Stomach smooth muscle (tissue), 2 donors: ENCODE measurements around the gene SPRED2.

Source experiments
- H3K27ac ChIP-seq: one replicate; pipeline ENCODE4 v1.7.0; 2013; ENCODE audit warnings: mild to moderate bottlenecking, low read length, inconsistent platforms
- H3K27me3 ChIP-seq, 2 donors: one replicate each; pipeline ENCODE4 v1.7.0; 2013; ENCODE audit warnings: low read length in 2 of 2; ENCODE audit not compliant: insufficient read depth in 2 of 2, control insufficient read depth in 1 of 2
- H3K36me3 ChIP-seq, 2 donors: one replicate each; pipeline ENCODE4 v1.7.0; 2013; ENCODE audit warnings: low read length in 2 of 2; ENCODE audit not compliant: control insufficient read depth in 2 of 2, insufficient read depth in 2 of 2
- H3K4me1 ChIP-seq: one replicate; pipeline ENCODE4 v1.7.0; 2013; ENCODE audit warnings: low read length; ENCODE audit not compliant: control insufficient read depth, insufficient read depth
- H3K4me3 ChIP-seq, 2 donors: one replicate each; pipeline ENCODE4 v1.7.0; 2013; ENCODE audit warnings: low read length in 2 of 2
- H3K9ac ChIP-seq, 2 donors: one replicate each; pipeline ENCODE4 v1.7.0; 2013; ENCODE audit warnings: low read length in 2 of 2, mild to moderate bottlenecking in 1 of 2
- H3K9me3 ChIP-seq, 2 donors: one replicate each; pipeline ENCODE4 v1.7.0; 2013; ENCODE audit warnings: low read length in 2 of 2; ENCODE audit not compliant: control insufficient read depth in 2 of 2
- donor health status: healthy.
- donor health status: Pancreatic carcinoma.

Gene SPRED2

GRCh38 chr2:65353046-65353445 is 79.4 kb downstream of the SPRED2 start:
- Histone ChIP-seq H3K4me3 (no peak overlapping the region), H3K9ac (no peak overlapping the region), H3K27ac (no peak overlapping the region), H3K27me3 (no peaks in the 10 kb centered on the region), H3K9me3 (no peaks in the 10 kb centered on the region), H3K4me1 (peaks cover 11% of the 10 kb centered on the region), H3K36me3 (no peaks in the 10 kb centered on the region)

- Histone ChIP-seq H3K4me1 (peaks cover 11% of the 10 kb centered on the region), H3K9me3 (no peaks in the 10 kb centered on the region), H3K36me3 (no peaks in the 10 kb centered on the region), H3K27ac (no peak overlapping the region), H3K27me3 (no peaks in the 10 kb centered on the region), H3K9ac (no peak overlapping the region), H3K4me3 (no peak overlapping the region)
Observed at GRCh38 chr2:65351948-65352595, 80.3 kb downstream of the SPRED2 start.

DNA sequence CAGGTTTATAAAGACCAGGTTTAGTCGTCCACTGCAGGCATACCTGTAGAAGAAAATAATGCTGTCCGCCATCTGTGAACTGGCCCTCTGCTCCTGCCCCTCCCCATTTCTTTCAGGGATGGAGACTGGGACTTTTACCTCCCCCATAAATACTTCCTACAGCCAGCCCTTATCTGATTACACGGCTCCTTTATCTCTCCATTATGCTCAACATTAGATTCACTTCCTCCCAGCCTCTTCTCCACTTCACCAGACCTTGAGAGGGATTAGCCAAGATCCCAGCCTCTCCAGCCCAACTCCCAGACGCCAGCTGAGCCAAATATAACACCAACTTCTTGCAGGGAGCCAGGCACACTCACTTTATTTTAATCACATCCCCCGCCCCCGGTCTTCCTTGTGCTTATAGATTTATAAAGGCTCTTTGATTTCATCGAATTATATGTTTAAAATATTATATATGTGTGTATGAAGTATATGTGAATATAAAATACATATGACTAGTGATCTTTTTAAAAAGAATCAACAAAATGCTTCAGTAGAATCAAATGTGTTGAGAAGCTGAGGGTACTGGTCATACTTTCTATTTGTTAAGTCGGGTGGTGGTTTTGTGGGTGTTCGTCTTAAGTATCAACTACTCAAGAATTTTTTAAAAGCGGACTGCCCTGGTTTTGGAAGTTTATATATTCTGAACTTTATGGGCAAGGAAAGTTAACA is 81.0 kb downstream of the SPRED2 start:
- Histone ChIP-seq H3K27ac (no peak overlapping the region), H3K4me1 (peaks cover 11% of the 10 kb centered on the region), H3K9me3 (no peaks in the 10 kb centered on the region), H3K9ac (no peak overlapping the region), H3K36me3 (no peaks in the 10 kb centered on the region), H3K4me3 (no peak overlapping the region), H3K27me3 (no peaks in the 10 kb centered on the region)

- Histone ChIP-seq H3K4me3 (no peak overlapping the region), H3K9me3 (no peaks in the 10 kb centered on the region), H3K27me3 (no peaks in the 10 kb centered on the region), H3K4me1 (peaks cover 11% of the 10 kb centered on the region), H3K9ac (no peak overlapping the region), H3K27ac (no peak overlapping the region), H3K36me3 (no peaks in the 10 kb centered on the region)
Observed at GRCh38 chr2:65350651-65351056, 81.7 kb downstream of the SPRED2 start.

DNA sequence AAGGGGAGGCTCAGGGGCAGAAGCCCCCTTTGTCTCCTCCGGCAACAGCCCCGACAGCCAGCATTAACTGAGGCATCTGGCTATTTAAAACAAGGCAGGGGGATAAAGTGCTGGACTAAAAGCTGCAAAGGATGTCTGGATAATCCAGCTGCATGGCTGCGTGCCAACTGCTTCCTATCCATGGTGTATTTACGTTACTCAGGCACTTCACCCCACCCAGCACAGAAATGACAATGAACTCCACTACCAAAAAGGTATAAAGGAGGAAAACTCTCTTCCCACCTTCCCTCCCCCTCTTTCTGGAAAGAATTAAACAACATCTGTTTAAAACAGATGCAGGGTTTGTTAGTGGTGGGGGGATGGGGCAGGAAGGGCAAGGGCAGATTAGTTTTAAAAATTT is 82.5 kb downstream of the SPRED2 start:
- Histone ChIP-seq H3K9me3 (no peaks in the 10 kb centered on the region), H3K4me1 (peaks cover 11% of the 10 kb centered on the region), H3K4me3 (no peak overlapping the region), H3K27me3 (no peaks in the 10 kb centered on the region), H3K36me3 (no peaks in the 10 kb centered on the region), H3K27ac (no peak overlapping the region), H3K9ac (no peak overlapping the region)

GRCh38 chr2:65347913-65348312 is 84.5 kb downstream of the SPRED2 start:
- Histone ChIP-seq H3K4me1 (peaks cover 11% of the 10 kb centered on the region), H3K27ac (no peak overlapping the region), H3K9ac (no peak overlapping the region), H3K4me3 (no peak overlapping the region), H3K36me3 (no peaks in the 10 kb centered on the region), H3K27me3 (no peaks in the 10 kb centered on the region), H3K9me3 (no peaks in the 10 kb centered on the region)

- no peaks in the 10 kb centered on the region for H3K36me3 ChIP-seq
- no peak overlapping the region for H3K27ac ChIP-seq
- no peaks in the 10 kb centered on the region for H3K9me3 ChIP-seq
- no peak overlapping the region for H3K4me3 ChIP-seq
- no peaks in the 10 kb centered on the region for H3K27me3 ChIP-seq
- peaks cover 11% of the 10 kb centered on the region for H3K4me1 ChIP-seq
- H3K9ac ChIP-seq, result no peak overlapping the region
Observed at GRCh38 chr2:65345631-65346030, 86.8 kb downstream of the SPRED2 start.

DNA sequence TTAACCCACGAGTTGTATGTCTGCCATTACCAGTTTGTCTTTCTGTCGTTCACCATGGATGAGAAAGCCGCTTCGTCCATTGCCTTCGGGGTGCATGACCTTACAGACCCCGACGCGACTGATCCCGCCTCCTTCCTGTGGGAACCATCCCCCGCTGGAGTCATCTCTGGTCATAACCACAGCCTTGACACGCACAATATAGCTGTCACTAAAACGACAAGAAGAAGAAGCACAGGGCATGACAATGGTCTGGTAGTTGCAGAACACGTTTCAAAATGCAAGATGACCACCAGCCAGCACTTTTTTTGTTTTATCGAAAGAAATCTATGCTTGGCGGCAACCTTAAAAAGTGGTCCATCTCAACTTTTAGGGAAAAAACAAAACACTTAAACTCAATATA is 87.7 kb downstream of the SPRED2 start:
- Histone ChIP-seq H3K4me1 (peaks cover 4% of the 10 kb centered on the region), H3K27me3 (no peaks in the 10 kb centered on the region), H3K4me3 (no peak overlapping the region), H3K36me3 (no peaks in the 10 kb centered on the region), H3K9me3 (no peaks in the 10 kb centered on the region), H3K27ac (no peak overlapping the region), H3K9ac (no peak overlapping the region)

GRCh38 chr2:65344182-65344581 is 88.2 kb downstream of the SPRED2 start:
- Histone ChIP-seq H3K4me3 (no peak overlapping the region), H3K27ac (no peak overlapping the region), H3K9ac (no peak overlapping the region), H3K27me3 (no peaks in the 10 kb centered on the region), H3K36me3 (no peaks in the 10 kb centered on the region), H3K9me3 (no peaks in the 10 kb centered on the region), H3K4me1 (no peaks in the 10 kb centered on the region)

DNA sequence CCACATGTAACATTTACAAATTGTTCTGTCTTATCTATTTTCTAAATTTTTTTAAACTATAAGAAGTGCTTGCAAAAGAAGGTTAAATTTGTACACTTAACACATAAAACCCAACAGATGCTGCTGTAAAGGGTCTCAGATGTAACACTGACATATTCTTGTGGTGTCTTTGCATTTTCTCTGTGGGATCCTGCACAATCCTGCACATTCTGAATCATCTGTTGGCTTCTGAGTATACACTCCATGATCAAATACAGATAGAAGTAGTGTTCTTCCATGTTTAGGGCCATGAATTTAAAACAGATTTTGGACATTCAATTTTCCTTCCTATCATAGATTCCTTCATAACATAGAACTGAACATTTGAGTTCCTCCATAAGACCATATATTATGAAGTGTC is 89.0 kb downstream of the SPRED2 start:
- H3K4me3 ChIP-seq, result no peak overlapping the region
- no peaks in the 10 kb centered on the region for H3K4me1 ChIP-seq
- H3K36me3 ChIP-seq, result no peaks in the 10 kb centered on the region
- no peaks in the 10 kb centered on the region for H3K9me3 ChIP-seq
- no peak overlapping the region for H3K27ac ChIP-seq
- H3K9ac ChIP-seq, result no peak overlapping the region
- H3K27me3 ChIP-seq, result no peaks in the 10 kb centered on the region
